ENCODE results near the gene DNM3. TPM values are rescaled to one million over a fixed set of nuclear protein-coding genes. Genes with fewer than 3 reads are reported as not detected.

Gene DNM3
- total RNA-seq, 1 donor from 2014 or later, result 1.1 TPM

DNA sequence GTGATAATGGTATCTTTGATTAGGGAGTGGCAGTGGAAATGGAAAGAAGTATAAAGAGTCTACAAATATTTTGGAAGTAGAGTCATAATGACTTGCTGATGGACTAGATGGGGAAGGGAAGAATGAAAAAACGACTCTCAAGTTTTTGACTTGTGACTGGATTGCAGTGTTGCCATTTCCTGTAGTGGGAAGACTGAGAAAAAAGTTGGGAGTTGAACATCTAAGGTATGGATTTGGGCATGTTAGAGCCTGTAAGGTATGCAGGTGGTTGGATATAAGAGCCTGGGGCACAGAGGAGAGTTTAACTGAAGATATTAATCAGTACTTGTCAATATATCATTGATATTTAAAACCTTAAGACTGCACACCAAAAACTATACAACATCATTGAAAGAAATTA is 19.4 kb downstream of the DNM3 start:
- Histone ChIP-seq H3K9ac (no peak overlapping the region), H3K4me3 (no peak overlapping the region)

GRCh38 chr1:171863531-171863930 is 22.2 kb downstream of the DNM3 start:
- Mint-ChIP-seq H3K27ac (no peak overlapping the region), H3K4me1 (peaks cover 9% of the 10 kb centered on the region), H3K36me3 (no peaks in the 10 kb centered on the region), H3K4me3 (no peak overlapping the region), H3K9me3 (peaks cover 5% of the 10 kb centered on the region), H3K27me3 (ENCODE audit: insufficient read depth, low read depth) (no peaks in the 10 kb centered on the region)
- Histone ChIP-seq H4K20me1 (ENCODE audit: low read depth) (no peaks in the 10 kb centered on the region), H2AFZ (replicated peaks) (no peak overlapping the region), H3F3A (ENCODE audit: low read depth) (no peaks in the 10 kb centered on the region), H3K27ac (no peak overlapping the region), H3K4me2 (no peak overlapping the region), H3K4me1 (peaks cover 4% of the 10 kb centered on the region), H3K36me3 (no peaks in the 10 kb centered on the region), H3K9ac (no peak overlapping the region), H3K4me3 (no peak overlapping the region), H3K27me3 (no peaks in the 10 kb centered on the region), H3K79me2 (ENCODE audit: low read depth) (no peaks in the 10 kb centered on the region), H3K9me3 (ENCODE audit: low read depth) (no peaks in the 10 kb centered on the region)
- DNase-seq (ENCODE audit: low spot score), result no peak
- no peak for TF ChIP-seq EZH2 (IDR thresholded peaks at IDR 0.05)
- TF ChIP-seq CTCF (IDR thresholded peaks at IDR 0.05), result no peak
- no peak for TF ChIP-seq EZH2phosphoT487 (IDR thresholded peaks at IDR 0.05)

More for the DNA sequence above, 19.4 kb downstream of the DNM3 start:
- TF ChIP-seq EZH2phosphoT487 (IDR thresholded peaks at IDR 0.05) (no peak), EZH2 (IDR thresholded peaks at IDR 0.05) (no peak), CTCF (IDR thresholded peaks at IDR 0.05) (no peak)
- H3K9me3 Mint-ChIP-seq, result peaks cover 5% of the 10 kb centered on the region
- H3F3A ChIP-seq (ENCODE audit: low read depth), result no peaks in the 10 kb centered on the region
- H3K27me3 Mint-ChIP-seq (ENCODE audit: insufficient read depth, low read depth), result no peaks in the 10 kb centered on the region
- peaks cover 4% of the 10 kb centered on the region for H3K4me1 Mint-ChIP-seq
- H3K4me1 ChIP-seq, result no peaks in the 10 kb centered on the region
- no peaks in the 10 kb centered on the region for H3K9me3 ChIP-seq (ENCODE audit: low read depth)
- H3K27ac Mint-ChIP-seq, result no peak overlapping the region
- H3K36me3 ChIP-seq, result no peaks in the 10 kb centered on the region
- no peak overlapping the region for H3K4me2 ChIP-seq
- no peaks in the 10 kb centered on the region for H3K36me3 Mint-ChIP-seq
- no peak for DNase-seq (ENCODE audit: low spot score)
- no peak overlapping the region for H3K27ac ChIP-seq
- H3K4me3 Mint-ChIP-seq, result no peak overlapping the region
- no peaks in the 10 kb centered on the region for H3K27me3 ChIP-seq
- no peaks in the 10 kb centered on the region for H4K20me1 ChIP-seq (ENCODE audit: low read depth)
- no peak overlapping the region for H2AFZ ChIP-seq (replicated peaks)
- no peaks in the 10 kb centered on the region for H3K79me2 ChIP-seq (ENCODE audit: low read depth)

GRCh38 chr1:171864308-171864707 is 23.0 kb downstream of the DNM3 start:
- H3K9me3 ChIP-seq (ENCODE audit: low read depth), result no peaks in the 10 kb centered on the region

More at GRCh38 chr1:171864308-171864707, 23.0 kb downstream of the DNM3 start:
- Mint-ChIP-seq H3K4me3 (no peak overlapping the region), H3K36me3 (no peaks in the 10 kb centered on the region), H3K4me1 (peaks cover 9% of the 10 kb centered on the region), H3K9me3 (peaks cover 5% of the 10 kb centered on the region), H3K27ac (no peak overlapping the region), H3K27me3 (ENCODE audit: insufficient read depth, low read depth) (no peaks in the 10 kb centered on the region)
- no peak overlapping the region for H3K4me3 ChIP-seq
- peaks cover 4% of the 10 kb centered on the region for H3K4me1 ChIP-seq
- no peaks in the 10 kb centered on the region for H3K36me3 ChIP-seq
- H3K27ac ChIP-seq, result no peak overlapping the region
- H2AFZ ChIP-seq (replicated peaks), result no peak overlapping the region
- H3K4me2 ChIP-seq, result no peak overlapping the region
- H3K79me2 ChIP-seq (ENCODE audit: low read depth), result no peaks in the 10 kb centered on the region
- H3F3A ChIP-seq (ENCODE audit: low read depth), result no peaks in the 10 kb centered on the region
- no peak for DNase-seq (ENCODE audit: low spot score)
- no peaks in the 10 kb centered on the region for H4K20me1 ChIP-seq (ENCODE audit: low read depth)
- no peak for TF ChIP-seq CTCF (IDR thresholded peaks at IDR 0.05)
- TF ChIP-seq EZH2phosphoT487 (IDR thresholded peaks at IDR 0.05), result no peak
- no peak for TF ChIP-seq EZH2 (IDR thresholded peaks at IDR 0.05)
- H3K27me3 ChIP-seq, result no peaks in the 10 kb centered on the region
- no peak overlapping the region for H3K9ac ChIP-seq

Data from neural progenitor cell (in vitro differentiated cells).